SK-N-SH treated with all-trans-retinoic acid at 6 μM for 48 hours (cell line): ENCODE measurements around the gene PDHB.

Source experiments
- ATAC-seq: fragments of 200-7000 bp; cut with Tn5 transposase; 3 replicates; pipeline ENCODE4 v1.9.1; 2020; ENCODE audit warnings: mild to moderate bottlenecking, moderate library complexity
- BACH2 ChIP-seq: fragments of 250-450 bp; sonication (Bioruptor Pico); IDR thresholded peaks from 2 replicates; pipeline ENCODE4 v1.9.0; 2021; ENCODE audit warnings: mild to moderate bottlenecking, borderline replicate concordance
- CREB5 ChIP-seq: fragments of 250-450 bp; sonication (Bioruptor Pico); IDR thresholded peaks from 2 replicates; pipeline ENCODE4 v1.5.1; 2020; ENCODE audit warnings: low read depth, mild to moderate bottlenecking, moderate library complexity
- CSDC2 ChIP-seq: fragments of 250-450 bp; sonication (Bioruptor Pico); IDR thresholded peaks from 2 replicates; pipeline ENCODE4 v1.5.0; 2020; ENCODE audit warnings: mild to moderate bottlenecking, moderate library complexity
- ESRRG ChIP-seq: fragments of 250-450 bp; sonication (Bioruptor Pico); IDR thresholded peaks from 2 replicates; pipeline ENCODE4 v1.6.1; 2021; ENCODE audit warnings: mild to moderate bottlenecking
- GLIS3 ChIP-seq: fragments of 250-450 bp; sonication (Bioruptor Pico); IDR thresholded peaks from 2 replicates; pipeline ENCODE4 v1.5.0; 2020; ENCODE audit warnings: mild to moderate bottlenecking, moderate library complexity
- ISL1 ChIP-seq: fragments of 250-450 bp; sonication (Bioruptor Pico); IDR thresholded peaks from 2 replicates; pipeline ENCODE4 v2.1.2; 2022; ENCODE audit warnings: mild to moderate bottlenecking, moderate library complexity
- OSR1 ChIP-seq: fragments of 250-450 bp; sonication (Bioruptor Pico); IDR thresholded peaks from 2 replicates; pipeline ENCODE4 v1.8.0; 2022; ENCODE audit warnings: moderate library complexity, mild to moderate bottlenecking, inconsistent platforms
- POU6F1 ChIP-seq: fragments of 250-450 bp; sonication (Bioruptor Pico); IDR thresholded peaks from 2 replicates; pipeline ENCODE4 v1.8.0; 2021; ENCODE audit warnings: low read depth, mild to moderate bottlenecking, moderate library complexity, borderline replicate concordance
- PPARA ChIP-seq: fragments of 250-450 bp; sonication (Bioruptor Pico); IDR thresholded peaks from 2 replicates; pipeline ENCODE4 v1.5.0; 2020; ENCODE audit warnings: mild to moderate bottlenecking, borderline replicate concordance
- RARB ChIP-seq: fragments of 250-450 bp; sonication (Bioruptor Pico); IDR thresholded peaks from 2 replicates; pipeline ENCODE4 v1.8.0; 2021; ENCODE audit warnings: mild to moderate bottlenecking, moderate library complexity
- TCF4 ChIP-seq: fragments of 250-450 bp; sonication (Bioruptor Pico); IDR thresholded peaks from 2 replicates; pipeline ENCODE4 v1.8.0; 2021; ENCODE audit warnings: mild to moderate bottlenecking, moderate library complexity, borderline replicate concordance
- TOX ChIP-seq: fragments of 250-450 bp; sonication (Bioruptor Pico); IDR thresholded peaks from 2 replicates; pipeline ENCODE4 v1.8.0; 2021; ENCODE audit warnings: mild to moderate bottlenecking, moderate library complexity, borderline replicate concordance
- TSHZ2 ChIP-seq: fragments of 250-450 bp; sonication (Bioruptor Pico); IDR thresholded peaks from 2 replicates; pipeline ENCODE4 v1.5.0; 2020; ENCODE audit warnings: mild to moderate bottlenecking, moderate library complexity
- ZC3H10 ChIP-seq: fragments of 250-450 bp; sonication (Bioruptor Pico); IDR thresholded peaks from 2 replicates; pipeline ENCODE4 v1.5.1; 2021; ENCODE audit warnings: mild to moderate bottlenecking, moderate library complexity
- ZFP3 ChIP-seq: fragments of 250-450 bp; sonication (Bioruptor Pico); IDR thresholded peaks from 2 replicates; pipeline ENCODE4 v1.5.0; 2020; ENCODE audit warnings: mild to moderate bottlenecking, moderate library complexity
- ZFP30 ChIP-seq: fragments of 450-650 bp; formaldehyde crosslinking; IDR thresholded peaks from 2 replicates; pipeline ENCODE4 v1.5.0; 2022; ENCODE audit warnings: mild to moderate bottlenecking, moderate library complexity
- ZNF565 ChIP-seq: fragments of 450-650 bp; formaldehyde crosslinking; conservative IDR thresholded peaks from 2 replicates; pipeline ENCODE4 v1.5.0; 2020; ENCODE audit warnings: low read depth, mild to moderate bottlenecking, moderate library complexity
- ZNF70 ChIP-seq: fragments of 450-650 bp; formaldehyde crosslinking; IDR thresholded peaks from 2 replicates; pipeline ENCODE4 v1.5.0; 2020; ENCODE audit warnings: mild to moderate bottlenecking, moderate library complexity
- TF ChIP-seq, protein P1 (sequence below): fragments of 250-450 bp; sonication (Bioruptor Pico); IDR thresholded peaks from 2 replicates; pipeline ENCODE4 v1.5.1; 2021; ENCODE audit warnings: mild to moderate bottlenecking, moderate library complexity
- TF ChIP-seq, protein P2 (sequence below): fragments of 250-450 bp; sonication (Bioruptor Pico); IDR thresholded peaks from 2 replicates; pipeline ENCODE4 v1.8.0; 2020; ENCODE audit warnings: mild to moderate bottlenecking, moderate library complexity, borderline replicate concordance

Gene PDHB

GRCh38 chr3:58429657-58430056 is 4.0 kb downstream of the PDHB start:
- no peak for ATAC-seq

GRCh38 chr3:58427661-58428361 is 5.8 kb downstream of the PDHB start:
- ATAC-seq, result no peak

More at GRCh38 chr3:58429657-58430056, 4.0 kb downstream of the PDHB start:
- no peak for TF ChIP-seq PPARA (CRISPR knock-in tag)
- no peak for TF ChIP-seq TSHZ2 (CRISPR knock-in tag)
- no peak for TF ChIP-seq ZNF565 (CRISPR knock-in tag)
- no peak for TF ChIP-seq ZC3H10
- TF ChIP-seq TCF4 (CRISPR knock-in tag), result no peak
- TF ChIP-seq RARB (CRISPR knock-in tag), result no peak
- TF ChIP-seq TOX (CRISPR knock-in tag), result no peak
- TF ChIP-seq, all 23 proteins: peak for 0

GRCh38 chr3:58425782-58426181 is 7.8 kb downstream of the PDHB start:
- ATAC-seq, result no peak
- TF ChIP-seq, protein P1, sequence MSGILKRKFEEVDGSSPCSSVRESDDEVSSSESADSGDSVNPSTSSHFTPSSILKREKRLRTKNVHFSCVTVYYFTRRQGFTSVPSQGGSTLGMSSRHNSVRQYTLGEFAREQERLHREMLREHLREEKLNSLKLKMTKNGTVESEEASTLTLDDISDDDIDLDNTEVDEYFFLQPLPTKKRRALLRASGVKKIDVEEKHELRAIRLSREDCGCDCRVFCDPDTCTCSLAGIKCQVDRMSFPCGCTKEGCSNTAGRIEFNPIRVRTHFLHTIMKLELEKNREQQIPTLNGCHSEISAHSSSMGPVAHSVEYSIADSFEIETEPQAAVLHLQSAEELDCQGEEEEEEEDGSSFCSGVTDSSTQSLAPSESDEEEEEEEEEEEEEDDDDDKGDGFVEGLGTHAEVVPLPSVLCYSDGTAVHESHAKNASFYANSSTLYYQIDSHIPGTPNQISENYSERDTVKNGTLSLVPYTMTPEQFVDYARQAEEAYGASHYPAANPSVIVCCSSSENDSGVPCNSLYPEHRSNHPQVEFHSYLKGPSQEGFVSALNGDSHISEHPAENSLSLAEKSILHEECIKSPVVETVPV (CRISPR knock-in tag), result no peak
- TF ChIP-seq ISL1 (CRISPR knock-in tag), result no peak
- no peak for TF ChIP-seq TOX (CRISPR knock-in tag)
- no peak for TF ChIP-seq BACH2 (CRISPR knock-in tag)
- no peak for TF ChIP-seq TCF4 (CRISPR knock-in tag)
- no peak for TF ChIP-seq ZFP3 (CRISPR knock-in tag)
- TF ChIP-seq RARB (CRISPR knock-in tag), result no peak
- no peak for TF ChIP-seq GLIS3 (CRISPR knock-in tag)
- no peak for TF ChIP-seq TSHZ2 (CRISPR knock-in tag)
- TF ChIP-seq POU6F1, result no peak
- no peak for TF ChIP-seq ESRRG (CRISPR knock-in tag)
- no peak for TF ChIP-seq ZC3H10
- TF ChIP-seq CREB5 (CRISPR knock-in tag), result no peak
- TF ChIP-seq, protein P2, sequence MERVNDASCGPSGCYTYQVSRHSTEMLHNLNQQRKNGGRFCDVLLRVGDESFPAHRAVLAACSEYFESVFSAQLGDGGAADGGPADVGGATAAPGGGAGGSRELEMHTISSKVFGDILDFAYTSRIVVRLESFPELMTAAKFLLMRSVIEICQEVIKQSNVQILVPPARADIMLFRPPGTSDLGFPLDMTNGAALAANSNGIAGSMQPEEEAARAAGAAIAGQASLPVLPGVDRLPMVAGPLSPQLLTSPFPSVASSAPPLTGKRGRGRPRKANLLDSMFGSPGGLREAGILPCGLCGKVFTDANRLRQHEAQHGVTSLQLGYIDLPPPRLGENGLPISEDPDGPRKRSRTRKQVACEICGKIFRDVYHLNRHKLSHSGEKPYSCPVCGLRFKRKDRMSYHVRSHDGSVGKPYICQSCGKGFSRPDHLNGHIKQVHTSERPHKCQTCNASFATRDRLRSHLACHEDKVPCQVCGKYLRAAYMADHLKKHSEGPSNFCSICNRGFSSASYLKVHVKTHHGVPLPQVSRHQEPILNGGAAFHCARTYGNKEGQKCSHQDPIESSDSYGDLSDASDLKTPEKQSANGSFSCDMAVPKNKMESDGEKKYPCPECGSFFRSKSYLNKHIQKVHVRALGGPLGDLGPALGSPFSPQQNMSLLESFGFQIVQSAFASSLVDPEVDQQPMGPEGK (CRISPR knock-in tag), result no peak
- TF ChIP-seq OSR1 (CRISPR knock-in tag), result no peak
- no peak for TF ChIP-seq ZNF565 (CRISPR knock-in tag)
- no peak for TF ChIP-seq ZNF70 (CRISPR knock-in tag)
- TF ChIP-seq CSDC2 (CRISPR knock-in tag), result no peak

More at GRCh38 chr3:58427661-58428361, 5.8 kb downstream of the PDHB start:
- TF ChIP-seq TCF4 (CRISPR knock-in tag) (no peak), ZFP30 (CRISPR knock-in tag) (no peak), RARB (CRISPR knock-in tag) (no peak), POU6F1 (no peak)
